Ectodermal cell (in vitro differentiated cells): Measurements from ENCODE around the gene PPP1R13B.
"Not testable (repeated sequence)": the region's sequence is repeated elsewhere in the genome, so short reads cannot be mapped to it uniquely, and the experiment has no call there.

Experiments
- H3K27ac ChIP-seq: 2 replicates; pipeline ENCODE4 v1.7.0; 2013; ENCODE audit warnings: mild to moderate bottlenecking, low read depth, low read length; ENCODE audit not compliant: insufficient read depth, poor library complexity, severe bottlenecking
- H3K27me3 ChIP-seq: 2 replicates; pipeline ENCODE4 v1.7.0; 2013; ENCODE audit warnings: mild to moderate bottlenecking, low read length; ENCODE audit not compliant: insufficient read depth, control insufficient read depth, poor library complexity, severe bottlenecking
- H3K36me3 ChIP-seq: one replicate; pipeline ENCODE4 v1.7.0; 2013; ENCODE audit warnings: low read length; ENCODE audit not compliant: control insufficient read depth, insufficient read depth
- H3K4me1 ChIP-seq: one replicate; pipeline ENCODE4 v1.7.0; 2013; ENCODE audit warnings: low read length; ENCODE audit not compliant: control insufficient read depth, insufficient read depth
- H3K4me3 ChIP-seq: 2 replicates; pipeline ENCODE4 v1.7.0; 2013; ENCODE audit warnings: low read depth, low read length, control low read depth; ENCODE audit not compliant: insufficient read depth
- H3K9me3 ChIP-seq: 2 replicates; pipeline ENCODE4 v1.7.0; 2013; ENCODE audit warnings: mild to moderate bottlenecking, low read length, moderate library complexity; ENCODE audit not compliant: control insufficient read depth
- WGBS, 2 experiments: methylation state at CpG; one replicate each; pipeline ENCODE4 v1.1.7; 2013; ENCODE audit warnings: missing lambda C conversion rate in 2 of 2; 5-methylcytosine and 5-hydroxymethylcytosine counted together

The PPP1R13B gene

GRCh38 chr14:103782376-103782775 lies 65.0 kb downstream of the PPP1R13B start:
- no peaks in the 10 kb centered on the region for H3K36me3 ChIP-seq
- no peak overlapping the region for H3K4me3 ChIP-seq
- no peak overlapping the region for H3K27ac ChIP-seq
- no peaks in the 10 kb centered on the region for H3K27me3 ChIP-seq
- H3K9me3 ChIP-seq: no peaks in the 10 kb centered on the region
- 95 to 96% methylated on average over 2 of the region's 2 CpGs for WGBS, 2 experiments
- H3K4me1 ChIP-seq: no peaks in the 10 kb centered on the region

DNA sequence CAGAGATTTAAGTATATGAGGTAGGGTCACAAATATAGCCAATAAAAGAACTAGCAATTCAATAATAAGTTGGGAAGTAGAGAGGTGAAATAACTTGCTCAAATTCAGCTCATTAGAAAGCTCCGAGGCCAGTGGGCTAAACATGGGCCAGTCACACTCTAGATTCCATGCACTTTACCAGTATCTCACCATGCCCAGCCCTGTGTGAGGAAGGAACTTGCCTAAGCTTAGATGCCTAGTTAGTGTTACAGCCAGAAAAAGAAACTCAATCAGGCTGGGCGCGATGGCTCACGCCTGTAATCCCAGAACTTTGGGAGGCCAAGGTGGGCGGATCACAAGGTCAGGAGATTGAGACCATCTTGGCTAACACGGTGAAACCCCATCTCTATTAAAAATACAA lies 71.1 kb downstream of the PPP1R13B start:
- H3K36me3 ChIP-seq, H3K27me3 ChIP-seq, H3K9me3 ChIP-seq, H3K27ac ChIP-seq, H3K4me3 ChIP-seq, H3K4me1 ChIP-seq: not testable (repeated sequence)
- 94% methylated on average over 6 of the region's 6 CpGs for whole genome bisulfite sequencing, 2 experiments

- WGBS, 2 experiments: 87 to 97% methylated on average over 7 of the region's 7 CpGs
- no peaks in the 10 kb centered on the region for H3K9me3 ChIP-seq
- H3K27me3 ChIP-seq: no peaks in the 10 kb centered on the region
- H3K27ac ChIP-seq: no peak overlapping the region
- no peaks in the 10 kb centered on the region for H3K36me3 ChIP-seq
- H3K4me3 ChIP-seq: no peak overlapping the region
- H3K4me1 ChIP-seq: no peaks in the 10 kb centered on the region
Observed at GRCh38 chr14:103775506-103775905, 71.9 kb downstream of the PPP1R13B start.

DNA sequence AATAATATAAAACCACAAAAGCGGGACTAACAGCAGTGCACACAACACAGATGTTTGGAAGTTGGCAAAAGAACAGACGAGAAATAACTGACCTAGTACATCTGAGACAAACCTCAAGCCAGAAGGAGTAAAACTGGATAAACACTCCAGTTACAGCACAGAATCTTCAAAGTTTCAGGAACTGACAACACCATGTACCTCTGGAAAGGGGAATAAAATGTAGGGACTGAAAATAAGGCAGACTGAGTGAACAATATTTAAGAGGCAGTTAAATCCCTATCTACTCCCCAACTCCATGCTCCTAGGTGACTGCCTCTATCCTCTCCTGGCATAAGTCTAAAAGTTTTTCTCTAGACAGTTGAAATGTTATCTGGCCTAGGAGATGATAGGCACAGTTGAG lies 73.9 kb downstream of the PPP1R13B start:
- no peaks in the 10 kb centered on the region for H3K36me3 ChIP-seq
- no peak overlapping the region for H3K4me3 ChIP-seq
- no peaks in the 10 kb centered on the region for H3K27me3 ChIP-seq
- WGBS, 2 experiments: 92 to 93% methylated on average over 2 of the region's 2 CpGs
- no peak overlapping the region for H3K27ac ChIP-seq
- H3K4me1 ChIP-seq: no peaks in the 10 kb centered on the region
- no peaks in the 10 kb centered on the region for H3K9me3 ChIP-seq

- no peaks in the 10 kb centered on the region for H3K36me3 ChIP-seq
- WGBS, 2 experiments: 96 to 100% methylated on average over 1 of the region's 1 CpG
Observed at GRCh38 chr14:103772078-103772712, 75.2 kb downstream of the PPP1R13B start.

DNA sequence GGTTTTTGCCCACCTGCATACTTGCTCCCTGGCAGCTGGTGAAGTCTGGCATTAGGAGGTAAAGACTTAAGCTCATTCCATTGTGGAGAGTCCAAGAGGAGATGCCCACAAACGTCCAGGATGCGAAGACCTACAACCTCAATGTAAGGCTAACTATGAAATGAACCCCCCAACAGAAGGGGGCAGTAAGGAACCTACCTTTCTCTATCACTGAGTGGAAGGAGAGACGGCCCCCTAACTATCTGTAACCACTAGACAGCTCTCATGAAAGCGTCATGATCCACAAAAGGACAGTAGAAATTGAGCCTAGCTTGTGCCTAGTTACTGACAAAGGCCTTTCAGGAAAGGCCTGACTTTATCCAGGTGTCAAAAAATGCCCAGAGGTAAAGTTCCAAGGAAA lies 76.5 kb downstream of the PPP1R13B start:
- H3K4me3 ChIP-seq: no peak overlapping the region
- no peak overlapping the region for H3K27ac ChIP-seq
- H3K9me3 ChIP-seq: no peaks in the 10 kb centered on the region
- H3K36me3 ChIP-seq: no peaks in the 10 kb centered on the region
- H3K4me1 ChIP-seq: no peaks in the 10 kb centered on the region
- no peaks in the 10 kb centered on the region for H3K27me3 ChIP-seq
- WGBS, 2 experiments: 64 to 73% methylated on average over 4 of the region's 4 CpGs

More at GRCh38 chr14:103772078-103772712, 75.2 kb downstream of the PPP1R13B start:
- Histone ChIP-seq H3K9me3 (no peaks in the 10 kb centered on the region), H3K27ac (no peak overlapping the region), H3K4me3 (no peak overlapping the region), H3K4me1 (no peaks in the 10 kb centered on the region), H3K27me3 (no peaks in the 10 kb centered on the region)

DNA sequence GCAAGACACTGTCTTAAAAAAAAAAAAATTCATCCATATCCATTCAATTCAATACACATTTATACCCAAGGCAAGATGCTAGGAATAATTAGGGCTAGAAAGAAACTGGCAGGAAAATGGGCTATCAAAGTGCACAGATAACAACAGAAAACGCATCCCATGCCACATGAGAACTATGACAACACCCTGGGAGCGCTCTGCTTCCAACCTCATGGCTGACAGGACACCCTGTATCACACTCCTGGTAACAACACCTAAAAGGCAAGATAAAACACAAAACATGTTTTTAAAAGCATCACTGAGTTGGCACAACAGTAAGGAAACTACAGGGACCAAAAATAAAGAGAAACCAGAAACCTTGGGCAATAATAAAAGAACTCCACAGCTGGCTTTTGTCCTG lies 76.9 kb downstream of the PPP1R13B start:
- H3K4me1 ChIP-seq: no peaks in the 10 kb centered on the region
- no peaks in the 10 kb centered on the region for H3K9me3 ChIP-seq
- no peak overlapping the region for H3K27ac ChIP-seq
- H3K27me3 ChIP-seq: no peaks in the 10 kb centered on the region
- H3K4me3 ChIP-seq: no peak overlapping the region
- WGBS, 2 experiments: 95 to 98% methylated on average over 2 of the region's 2 CpGs
- no peaks in the 10 kb centered on the region for H3K36me3 ChIP-seq

DNA sequence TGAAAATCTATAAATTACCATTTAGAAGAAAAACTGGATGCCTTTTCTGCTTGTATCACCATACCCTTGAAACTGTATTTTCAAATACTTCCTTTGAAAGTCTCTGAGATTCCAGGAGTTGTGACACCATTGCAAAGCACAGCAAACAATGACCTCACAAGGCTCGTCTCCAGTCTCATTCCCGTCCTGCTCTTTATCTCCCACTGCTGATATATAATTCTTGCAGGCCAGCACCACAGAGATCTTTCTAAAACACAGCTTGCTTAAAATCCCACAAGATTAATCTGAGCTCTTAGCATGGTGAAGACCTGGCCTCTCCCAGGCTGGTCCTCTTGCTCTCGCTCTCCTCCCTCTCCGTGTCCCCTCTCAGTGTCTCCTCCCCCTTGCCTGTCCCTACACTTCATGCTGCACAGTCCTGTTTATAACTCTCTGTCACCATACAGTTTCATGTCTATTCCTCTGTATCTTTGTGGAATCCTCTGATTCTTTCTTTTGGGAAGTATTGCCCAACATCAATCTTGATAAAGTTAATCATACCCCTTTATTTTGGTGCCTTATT lies 80.0 kb downstream of the PPP1R13B start:
- Histone ChIP-seq H3K4me3 (no peak overlapping the region), H3K4me1 (no peaks in the 10 kb centered on the region), H3K9me3 (no peaks in the 10 kb centered on the region), H3K27ac (no peak overlapping the region), H3K27me3 (no peaks in the 10 kb centered on the region), H3K36me3 (no peaks in the 10 kb centered on the region)
- WGBS, 2 experiments: 85 to 88% methylated on average over 4 of the region's 4 CpGs

DNA sequence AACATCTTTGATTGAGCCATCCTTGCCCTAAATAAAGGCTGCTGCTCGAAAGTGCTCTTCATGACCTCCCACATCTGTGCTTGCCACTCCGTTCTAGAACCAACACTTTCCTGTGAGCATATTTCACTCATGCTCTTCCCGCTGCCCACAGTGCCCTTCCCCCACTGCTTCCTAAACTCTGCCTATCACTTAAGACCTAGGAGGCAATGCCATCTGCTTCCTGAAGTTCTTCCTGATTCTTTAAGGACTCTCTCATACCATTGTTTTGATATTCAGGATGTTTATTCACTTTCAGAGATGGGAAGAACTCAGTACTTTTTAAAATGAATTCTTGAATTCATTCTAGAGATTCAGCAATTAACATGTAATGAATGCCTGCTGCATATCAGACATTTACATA lies 81.8 kb downstream of the PPP1R13B start:
- no peaks in the 10 kb centered on the region for H3K4me1 ChIP-seq
- H3K9me3 ChIP-seq: no peaks in the 10 kb centered on the region
- no peak overlapping the region for H3K27ac ChIP-seq
- no peaks in the 10 kb centered on the region for H3K27me3 ChIP-seq
- WGBS, 2 experiments: 88 to 91% methylated on average over 3 of the region's 3 CpGs
- no peaks in the 10 kb centered on the region for H3K36me3 ChIP-seq
- H3K4me3 ChIP-seq: no peak overlapping the region

DNA sequence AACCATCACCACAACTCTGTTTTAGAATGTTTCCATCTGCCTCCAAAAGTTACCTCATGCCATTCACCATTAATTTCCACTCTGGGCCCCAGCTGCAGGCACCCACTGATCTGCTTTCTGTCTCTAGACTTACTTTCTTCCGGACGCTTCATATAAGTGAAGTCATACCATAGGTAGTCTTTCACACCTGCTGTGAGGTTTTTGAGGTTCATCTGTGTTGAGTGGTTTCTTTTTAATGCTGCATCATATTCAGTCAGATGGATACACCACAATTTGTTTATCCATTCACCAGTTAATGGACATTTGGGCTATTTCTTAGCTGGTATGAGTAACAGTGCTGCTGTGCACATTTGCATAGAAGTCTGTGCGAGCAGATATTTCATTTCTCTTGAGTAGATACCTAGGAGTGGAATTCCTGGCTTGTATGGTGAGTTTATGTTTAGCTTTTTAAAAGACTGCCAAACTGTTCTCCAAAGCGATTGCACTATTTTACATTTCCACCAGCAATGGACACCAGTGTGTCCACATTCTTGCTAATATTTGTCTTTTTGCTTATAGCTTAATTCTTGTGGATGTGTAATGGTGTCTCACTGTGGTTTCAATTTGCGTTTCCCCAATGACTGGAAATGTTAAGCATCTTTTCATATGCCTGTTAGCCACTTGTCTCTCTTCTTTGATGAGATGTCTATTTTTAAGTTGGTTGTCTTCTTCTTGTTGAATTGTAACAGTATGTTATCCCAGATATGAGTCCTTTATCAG lies 83.5 kb downstream of the PPP1R13B start:
- Histone ChIP-seq H3K9me3 (no peaks in the 10 kb centered on the region), H3K4me1 (no peaks in the 10 kb centered on the region), H3K27me3 (no peaks in the 10 kb centered on the region), H3K27ac (no peak overlapping the region), H3K4me3 (no peak overlapping the region), H3K36me3 (no peaks in the 10 kb centered on the region)
- WGBS, 2 experiments: 99% methylated on average over 5 of the region's 5 CpGs
